Stimulated activated naive CD4-positive, alpha-beta T cell (primary cell): Measurements from ENCODE around the gene NTF3.

Source experiments
- DNase-seq, 6 experiments: peaks; one replicate each; lab custom pipeline; 2025; lab: John Stamatoyannopoulos, UW

NTF3 gene

GRCh38 chr12:5511256-5511643, 79.3 kb downstream of the NTF3 start:
- no peak for DNase-seq

DNA sequence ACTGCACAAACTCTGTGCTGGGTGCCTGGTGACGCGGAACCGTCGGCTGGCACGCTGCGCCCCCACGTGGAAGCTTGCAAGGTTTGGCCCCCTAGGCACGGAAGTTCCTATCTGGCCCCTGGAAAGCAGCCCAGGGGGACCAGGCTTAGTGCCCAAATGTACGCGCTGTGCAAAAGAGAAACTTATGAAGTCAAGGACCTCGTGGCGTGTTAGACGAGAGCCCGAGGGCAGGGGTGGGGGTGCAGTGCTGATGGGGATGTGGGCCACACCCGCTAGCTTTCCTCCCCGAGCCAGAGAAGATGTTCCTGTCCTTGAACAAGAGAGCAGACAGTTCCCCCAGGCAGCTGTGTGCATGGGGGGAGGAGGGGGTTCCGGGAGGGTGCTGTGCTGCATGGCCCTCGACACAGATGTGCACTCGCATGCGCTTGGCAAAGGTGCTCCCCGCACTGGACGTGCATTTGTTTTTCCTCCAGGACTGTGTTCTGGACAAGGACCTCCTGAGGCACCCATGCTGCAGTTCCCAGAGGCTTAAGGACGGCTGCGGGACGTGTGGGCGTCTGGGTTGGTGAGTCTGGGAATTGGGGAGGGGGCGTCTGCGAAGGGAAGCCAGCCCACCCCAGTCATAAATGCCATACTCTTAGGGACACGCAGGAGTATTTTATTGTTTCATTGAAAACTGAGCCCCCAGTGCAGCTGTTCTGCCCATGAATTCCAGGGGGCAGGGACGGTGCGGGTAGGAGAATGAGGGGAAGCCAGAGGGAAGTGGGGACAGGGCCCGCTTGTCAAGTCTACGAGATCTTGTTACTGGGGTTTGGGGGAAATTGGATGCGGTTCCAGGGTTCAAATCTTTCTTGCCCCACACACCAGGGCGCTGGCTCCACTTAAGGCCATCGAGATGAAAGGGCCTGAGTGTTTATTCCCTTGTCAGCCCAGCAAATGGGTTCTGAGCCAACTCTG, 80.0 kb downstream of the NTF3 start:
- no peak for DNase-seq

- DNase-seq: no peak
Measured at GRCh38 chr12:5512601-5512970, 80.7 kb downstream of the NTF3 start.

DNA sequence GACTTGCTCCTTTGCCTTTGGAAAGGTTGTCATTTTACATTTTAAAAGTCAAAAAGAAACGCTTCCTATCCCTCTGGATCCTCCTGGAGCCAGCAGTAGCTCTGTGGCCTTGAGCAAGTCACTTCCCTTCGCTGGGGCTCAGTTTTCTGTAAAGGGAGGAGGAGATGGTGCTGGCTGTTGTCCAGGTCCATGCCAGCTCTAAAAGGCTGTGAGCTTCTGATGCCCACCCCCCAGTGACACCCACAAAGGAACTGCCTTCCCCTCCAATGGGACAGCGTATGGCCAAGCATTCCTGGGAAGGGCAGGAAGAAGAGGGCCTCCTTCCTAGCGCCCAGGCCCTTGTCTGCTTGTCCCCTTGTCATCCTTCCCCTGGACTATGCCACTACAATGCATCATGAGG, 81.5 kb downstream of the NTF3 start:
- DNase-seq: no peak

- no peak for DNase-seq
Measured at GRCh38 chr12:5514016-5514415, 82.1 kb downstream of the NTF3 start.

GRCh38 chr12:5514545-5514944, 82.6 kb downstream of the NTF3 start:
- DNase-seq: no peak

GRCh38 chr12:5515458-5515857, 83.5 kb downstream of the NTF3 start:
- no peak for DNase-seq

- DNase-seq: no peak
Measured at GRCh38 chr12:5516371-5517241, 84.7 kb downstream of the NTF3 start.

- no peak for DNase-seq
Measured at GRCh38 chr12:5518584-5519365, 86.9 kb downstream of the NTF3 start.

GRCh38 chr12:5520037-5520436, 88.1 kb downstream of the NTF3 start:
- DNase-seq: no peak

DNA sequence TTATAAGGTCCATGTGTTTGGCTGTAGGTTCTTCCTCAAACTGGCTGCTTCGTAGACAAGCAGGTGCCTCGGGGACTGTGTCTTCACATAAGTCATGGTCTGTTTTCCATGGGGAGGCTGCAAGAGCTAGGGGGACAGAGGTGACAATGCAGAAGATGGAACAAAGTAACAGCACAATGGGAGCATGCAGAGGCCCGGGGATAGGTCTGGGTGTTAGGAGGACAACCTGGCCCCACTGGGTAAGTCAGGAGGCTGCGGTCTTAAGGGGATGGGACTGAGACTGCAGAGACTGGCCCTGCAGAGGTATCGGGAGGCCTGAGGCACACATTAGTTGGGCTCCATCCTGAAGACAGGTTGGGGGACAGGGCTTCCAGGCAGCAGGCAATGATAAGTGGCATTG, 88.9 kb downstream of the NTF3 start:
- DNase-seq: no peak

DNA sequence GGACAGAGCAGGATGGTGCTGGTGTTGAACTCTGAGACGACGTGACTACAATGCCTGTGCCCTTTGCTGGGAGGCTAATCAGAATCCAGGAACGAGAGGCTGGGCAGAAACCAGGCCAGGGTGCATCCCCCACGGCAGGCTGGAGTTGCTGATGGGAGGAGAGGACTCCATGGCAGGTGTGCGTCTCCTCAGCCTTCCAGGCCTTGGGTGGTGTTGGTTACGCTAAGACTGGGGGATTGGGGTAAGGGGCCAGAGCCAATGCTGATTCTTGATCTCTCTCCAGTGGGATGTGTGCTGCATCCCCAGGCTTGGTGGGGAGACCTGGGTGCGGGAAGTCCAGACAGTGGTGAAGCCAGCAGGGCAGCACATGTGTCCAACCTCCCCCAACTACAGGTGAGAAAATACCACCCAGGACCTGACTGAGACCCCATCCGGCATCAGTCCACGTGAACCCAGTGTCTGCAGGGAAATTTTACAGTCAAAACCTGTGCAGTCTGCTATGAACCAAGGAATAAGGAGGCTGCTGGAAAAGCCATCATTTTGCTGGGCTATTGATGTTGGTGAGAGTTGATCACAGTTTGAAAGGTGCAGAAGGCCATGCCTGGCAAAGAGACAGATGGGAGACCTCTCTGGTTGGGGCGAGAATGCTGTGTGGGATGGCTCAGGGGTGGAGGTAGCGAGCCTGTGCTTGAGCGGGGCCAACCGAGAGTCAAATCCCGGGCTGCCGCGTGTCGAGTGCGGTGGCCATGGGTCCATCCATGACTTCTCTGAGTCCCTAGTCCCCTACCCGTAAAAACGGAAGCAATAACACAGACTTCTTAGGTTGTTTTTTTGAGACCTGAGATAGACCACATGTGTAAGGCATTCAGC, 89.8 kb downstream of the NTF3 start:
- DNase-seq: no peak

GRCh38 chr12:5522432-5523335, 90.8 kb downstream of the NTF3 start:
- DNase-seq: no peak

DNA sequence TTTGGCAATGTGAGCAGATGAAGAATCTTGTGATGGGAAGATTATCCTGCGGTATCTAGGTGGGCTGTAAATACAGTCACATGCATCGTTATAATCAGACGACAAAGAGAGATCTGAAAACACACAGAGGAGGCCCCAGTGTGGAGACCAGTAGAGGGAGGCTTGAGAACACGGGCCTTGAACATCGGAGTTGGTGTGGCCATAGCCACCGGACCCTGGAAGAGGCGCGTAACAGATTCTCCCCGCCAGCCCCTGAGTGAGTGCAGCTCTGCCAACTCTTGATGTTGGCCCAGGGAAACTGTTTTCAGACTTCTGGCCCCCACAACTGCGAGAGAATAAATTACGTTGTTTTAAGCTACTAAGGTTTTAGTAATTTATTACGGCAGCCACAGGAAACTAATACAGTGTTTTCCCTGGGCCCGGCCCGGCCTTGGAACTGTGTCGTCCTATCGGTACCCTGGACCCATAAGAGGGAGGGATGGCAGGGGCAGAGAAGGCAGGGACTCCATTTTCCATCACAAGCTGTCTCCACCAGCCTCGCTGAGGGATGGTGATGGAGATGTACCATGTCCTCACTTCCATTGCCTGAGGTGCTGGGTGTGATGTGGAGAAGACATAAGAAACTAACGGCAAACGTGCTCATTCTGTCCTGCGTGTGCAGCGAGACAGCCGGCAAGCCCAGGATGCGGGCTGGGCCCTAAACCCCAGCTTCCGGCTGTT, 91.6 kb downstream of the NTF3 start:
- DNase-seq: no peak

DNA sequence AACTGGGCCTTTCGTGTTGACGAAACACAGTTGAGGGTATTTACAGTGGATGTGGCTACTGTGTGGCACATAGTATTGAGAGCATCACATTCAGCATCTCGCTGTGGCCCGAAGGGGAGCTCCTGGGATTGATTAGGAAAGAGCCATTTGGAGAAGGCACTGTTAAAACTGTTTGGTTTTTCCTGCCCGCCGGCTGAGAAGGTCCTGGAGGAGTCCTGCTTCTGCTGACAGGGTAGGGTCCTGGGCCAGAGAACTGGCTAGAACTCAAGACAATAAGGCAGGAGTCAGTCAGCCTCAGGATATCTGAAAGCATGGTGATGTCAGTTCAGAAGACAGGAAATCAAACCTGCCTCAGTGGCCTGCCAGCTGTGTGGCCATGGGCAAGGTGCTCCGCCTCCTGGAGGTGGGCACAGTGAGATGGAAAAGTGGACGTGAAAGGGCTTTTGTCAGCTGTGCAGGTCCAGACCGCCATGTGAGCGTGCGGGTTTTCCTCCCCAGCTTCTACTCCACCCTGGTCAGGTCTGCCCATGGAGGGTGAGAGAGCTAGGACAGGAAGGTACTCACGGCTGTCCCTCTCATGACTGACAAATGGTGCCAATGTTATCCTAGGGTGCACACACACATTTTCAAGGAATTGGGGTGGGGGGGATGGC, 92.3 kb downstream of the NTF3 start:
- no peak for DNase-seq

GRCh38 chr12:5524769-5525436, 93.0 kb downstream of the NTF3 start:
- DNase-seq: no peak

GRCh38 chr12:5525783-5526367, 94.0 kb downstream of the NTF3 start:
- DNase-seq: no peak

GRCh38 chr12:5533368-5533767, 101.5 kb downstream of the NTF3 start:
- no peak for DNase-seq
